H9 (cell line): ENCODE data around the gene CACNB2. TPM values are rescaled to one million over a fixed set of nuclear protein-coding genes. Genes with fewer than 3 reads are reported as not detected.

Experiments
- DNase-seq: peaks from one replicate; pipeline ENCODE4 v3.0.0-alpha.2; 2017
- H2AFZ ChIP-seq: one replicate; pipeline ENCODE4 v1.6.1; 2013; ENCODE audit warnings: mild to moderate bottlenecking, low read length, control low read depth, moderate library complexity
- H2AK5ac ChIP-seq: 2 replicates; pipeline ENCODE4 v1.6.1; 2013; ENCODE audit warnings: low read length, control low read depth, mixed read lengths; ENCODE audit not compliant: insufficient read length
- H2BK120ac ChIP-seq: one replicate; pipeline ENCODE4 v1.6.1; 2013; ENCODE audit warnings: low read depth, mild to moderate bottlenecking, low read length, control low read depth, inconsistent platforms; ENCODE audit not compliant: poor library complexity, severe bottlenecking
- H2BK12ac ChIP-seq: 2 replicates; pipeline ENCODE4 v1.6.1; 2013; ENCODE audit warnings: low read length, control low read depth, mixed read lengths, low read depth; ENCODE audit not compliant: insufficient read length
- H2BK15ac ChIP-seq: 2 replicates; pipeline ENCODE4 v1.6.1; 2013; ENCODE audit warnings: low read depth, low read length, control low read depth
- H2BK20ac ChIP-seq: one replicate; pipeline ENCODE4 v1.6.1; 2013; ENCODE audit warnings: low read depth, mild to moderate bottlenecking, low read length, control low read depth, inconsistent platforms; ENCODE audit not compliant: poor library complexity, severe bottlenecking
- H2BK5ac ChIP-seq: 2 replicates; pipeline ENCODE4 v1.6.1; 2013; ENCODE audit warnings: low read length, control low read depth, mixed read lengths; ENCODE audit not compliant: insufficient read length
- H3K14ac ChIP-seq: 2 replicates; pipeline ENCODE4 v1.6.1; 2013; ENCODE audit warnings: low read length, control low read depth; ENCODE audit not compliant: insufficient read depth
- H3K18ac ChIP-seq: 2 replicates; pipeline ENCODE4 v1.6.1; 2013; ENCODE audit warnings: low read depth, mild to moderate bottlenecking, mixed read lengths, low read length, control low read depth; ENCODE audit not compliant: insufficient read length
- H3K23ac ChIP-seq: 2 replicates; pipeline ENCODE4 v1.6.1; 2013; ENCODE audit warnings: low read length, control low read depth, mixed read lengths, low read depth; ENCODE audit not compliant: insufficient read length
- H3K23me2 ChIP-seq: 2 replicates; pipeline ENCODE4 v1.6.1; 2013; ENCODE audit warnings: low read depth, mild to moderate bottlenecking, mixed read lengths, low read length, control low read depth; ENCODE audit not compliant: insufficient read length, poor library complexity, severe bottlenecking
- H3K27ac ChIP-seq: 2 replicates; pipeline ENCODE4 v1.5.1; 2013; ENCODE audit warnings: low read length, control low read depth, mixed read lengths, low read depth; ENCODE audit not compliant: insufficient read length
- H3K27me3 ChIP-seq: 2 replicates; pipeline ENCODE4 v1.6.1; 2013; ENCODE audit warnings: low read length, control low read depth, inconsistent platforms; ENCODE audit not compliant: insufficient read depth
- H3K4ac ChIP-seq: 2 replicates; pipeline ENCODE4 v1.6.1; 2013; ENCODE audit warnings: low read depth, mild to moderate bottlenecking, control low read depth, inconsistent platforms, low read length, moderate library complexity
- H3K4me1 ChIP-seq: 2 replicates; pipeline ENCODE4 v1.6.1; 2013; ENCODE audit warnings: low read length, control low read depth, inconsistent platforms; ENCODE audit not compliant: insufficient read depth
- H3K4me2 ChIP-seq: 2 replicates; pipeline ENCODE4 v1.6.1; 2013; ENCODE audit warnings: low read length, control low read depth, mixed read lengths; ENCODE audit not compliant: insufficient read length, insufficient read depth
- H3K56ac ChIP-seq: 2 replicates; pipeline ENCODE4 v1.6.1; 2013; ENCODE audit warnings: low read depth, mild to moderate bottlenecking, mixed read lengths, low read length, control low read depth; ENCODE audit not compliant: insufficient read length
- H3K79me1 ChIP-seq: 2 replicates; pipeline ENCODE4 v1.6.1; 2013; ENCODE audit warnings: low read depth, mild to moderate bottlenecking, moderate library complexity, low read length, control low read depth, inconsistent platforms; ENCODE audit not compliant: insufficient read depth, poor library complexity, severe bottlenecking
- H3K79me2 ChIP-seq: 2 replicates; pipeline ENCODE4 v1.6.1; 2013; ENCODE audit warnings: low read length, control low read depth, inconsistent platforms; ENCODE audit not compliant: insufficient read depth
- H3K9ac ChIP-seq: 2 replicates; pipeline ENCODE4 v1.6.1; 2013; ENCODE audit warnings: low read length, control low read depth, mixed read lengths; ENCODE audit not compliant: insufficient read length; ENCODE audit errors: extremely low read depth
- H3K9me3 ChIP-seq: one replicate; pipeline ENCODE4 v1.6.1; 2013; ENCODE audit warnings: low read depth, low read length, inconsistent platforms; ENCODE audit not compliant: control insufficient read depth
- H3T11ph ChIP-seq: one replicate; pipeline ENCODE4 v1.6.1; 2013; ENCODE audit warnings: mild to moderate bottlenecking, low read length, control low read depth, inconsistent platforms
- H4K20me1 ChIP-seq: one replicate; pipeline ENCODE4 v1.6.1; 2013; ENCODE audit not compliant: control insufficient read depth, insufficient read length, insufficient read depth
- H4K5ac ChIP-seq: 2 replicates; pipeline ENCODE4 v1.6.1; 2013; ENCODE audit warnings: low read depth, mild to moderate bottlenecking, mixed read lengths, low read length, control low read depth; ENCODE audit not compliant: insufficient read length
- H4K8ac ChIP-seq: replicated peaks from 2 replicates; pipeline ENCODE4 v1.6.1; 2013; ENCODE audit warnings: low read length, control low read depth, mixed read lengths, low read depth; ENCODE audit not compliant: insufficient read length
- H4K91ac ChIP-seq: 2 replicates; pipeline ENCODE4 v1.6.1; 2013; ENCODE audit warnings: low read depth, mild to moderate bottlenecking, moderate library complexity, mixed read lengths, low read length, control low read depth; ENCODE audit not compliant: insufficient read length
- H3K27ac Mint-ChIP-seq, 3 experiments: 2 replicates in 2 of 3; 3 replicates in 1 of 3; pipeline ENCODE4 v1.8.0; 2020 to 2021; ENCODE audit warnings: mixed read lengths in 3 of 3, mild to moderate bottlenecking in 1 of 3, moderate library complexity in 1 of 3
- H3K27me3 Mint-ChIP-seq: 2 replicates; pipeline ENCODE4 v1.8.0; 2021; ENCODE audit warnings: low read depth, mild to moderate bottlenecking, moderate library complexity, mixed read lengths
- H3K36me3 Mint-ChIP-seq, 3 experiments: 2 replicates in 2 of 3; 3 replicates in 1 of 3; pipeline ENCODE4 v1.8.0; 2020 to 2021; ENCODE audit warnings: low read depth in 3 of 3, mixed read lengths in 3 of 3; ENCODE audit not compliant: insufficient read depth in 1 of 3
- H3K4me1 Mint-ChIP-seq, 2 experiments: 2 replicates each; pipeline ENCODE4 v1.8.0; 2020; ENCODE audit warnings: mixed read lengths in 2 of 2
- H3K4me3 Mint-ChIP-seq, 2 experiments: 2 replicates in 1 of 2; 3 replicates in 1 of 2; pipeline ENCODE4 v1.8.0; 2020 to 2021; ENCODE audit warnings: mild to moderate bottlenecking in 2 of 2, mixed read lengths in 2 of 2, moderate library complexity in 1 of 2
- H3K9me3 Mint-ChIP-seq, 2 experiments: 2 replicates in 1 of 2; 3 replicates in 1 of 2; pipeline ENCODE4 v1.8.0; 2020; ENCODE audit warnings: mild to moderate bottlenecking in 2 of 2, mixed read lengths in 2 of 2, moderate library complexity in 1 of 2
- CTCF ChIP-seq: fragments of 200-600 bp; sonication (generic); conservative IDR thresholded peaks from 3 replicates; pipeline ENCODE4 v1.8.0; 2021; ENCODE audit warnings: antibody characterized with exemption, mild to moderate bottlenecking
- WGBS: extraction: QIAGEN DNeasy Blood & Tissue Kit; methylation state at CpG from one replicate; pipeline ENCODE4 v1.1.7; 2013; ENCODE audit warnings: missing lambda C conversion rate, low lambda C conversion rate, mixed read lengths; ENCODE audit not compliant: insufficient read length; ENCODE audit errors: extremely low coverage; 5-methylcytosine and 5-hydroxymethylcytosine counted together
- total RNA-seq: library from RNA; stranded (reverse); gene quantifications from 2 replicates; pipeline ENCODE4 v1.2.1, GENCODE V29; 2021

Gene CACNB2
- total RNA-seq, 1 experiment from 2014 or later: 2.6 TPM

- Mint-ChIP-seq H3K36me3 (no peaks in the 10 kb centered on the region), H3K27me3 (peaks cover 2% of the 10 kb centered on the region; the same call in 1 of the 2 replicates), H3K4me3 (no peak overlapping the region), H3K9me3 (no peaks in the 10 kb centered on the region; a peak in 1 of 5 replicates), H3K4me1 (no peaks in the 10 kb centered on the region), H3K27ac (no peak overlapping the region)
- Histone ChIP-seq H3K79me1 (no peaks in the 10 kb centered on the region), H3K23ac (no peak overlapping the region), H3K4me1 (no peaks in the 10 kb centered on the region), H2AK5ac (no peak overlapping the region), H4K20me1 (peaks cover 3% of the 10 kb centered on the region), H3K18ac (no peak overlapping the region), H3K23me2 (no peaks in the 10 kb centered on the region), H3K4ac (no peak overlapping the region), H4K8ac (no peak overlapping the region), H2BK15ac (no peak overlapping the region), H3K27me3 (no peaks in the 10 kb centered on the region), H3K79me2 (no peaks in the 10 kb centered on the region), H4K91ac (no peak overlapping the region), H2BK12ac (no peak overlapping the region), H3K9ac (no peak overlapping the region), H3K27ac (no peak overlapping the region), H3K9me3 (no peaks in the 10 kb centered on the region), H3K56ac (no peak overlapping the region), H2AFZ (no peak overlapping the region), H3K4me2 (no peak overlapping the region), H2BK20ac (no peak overlapping the region), H3K14ac (no peak overlapping the region), H3T11ph (no peak overlapping the region), H2BK5ac (no peak overlapping the region), H2BK120ac (no peak overlapping the region), H4K5ac (no peak overlapping the region)
- WGBS: no CpG with 5 or more reads among the region's 2 CpGs
- DNase-seq: no peak
- no peak for TF ChIP-seq CTCF
Observed at GRCh38 chr10:18323916-18324315, 183.7 kb downstream of the CACNB2 start.
